Hepatocyte (in vitro differentiated cells): ENCODE data around the gene HSPB9. TPM values are rescaled to one million over a fixed set of nuclear protein-coding genes. Genes with fewer than 3 reads are reported as not detected.
A peak's percentile ranks its signal among the peaks of the same experiment; 100 is the strongest.

Experiments
- DNase-seq: peaks from one replicate; pipeline ENCODE4 v3.0.0-alpha.2; 2016; ENCODE audit warnings: low spot score
- H2AFZ ChIP-seq: fragments of 200-600 bp; sonication (generic); 2 replicates; pipeline ENCODE4 v1.6.0; 2016; ENCODE audit warnings: antibody characterized with exemption, mild to moderate bottlenecking
- H3K27ac ChIP-seq: fragments of 200-600 bp; sonication (generic); 2 replicates; pipeline ENCODE4 v1.5.1; 2016; ENCODE audit warnings: mild to moderate bottlenecking
- H3K27me3 ChIP-seq: fragments of 200-600 bp; sonication (generic); 2 replicates; pipeline ENCODE4 v1.6.1; 2016
- H3K36me3 ChIP-seq: fragments of 200-600 bp; sonication (generic); replicated peaks from 2 replicates; pipeline ENCODE4 v1.5.1; 2016; ENCODE audit warnings: low read depth; ENCODE audit not compliant: insufficient read depth
- H3K4me1 ChIP-seq: fragments of 200-600 bp; sonication (generic); 2 replicates; pipeline ENCODE4 v1.5.1; 2016; ENCODE audit warnings: mild to moderate bottlenecking, moderate library complexity; ENCODE audit not compliant: insufficient read depth
- H3K4me2 ChIP-seq: fragments of 200-600 bp; sonication (generic); 2 replicates; pipeline ENCODE4 v1.6.0; 2016
- H3K4me3 ChIP-seq: fragments of 200-600 bp; sonication (generic); 2 replicates; pipeline ENCODE4 v1.5.1; 2016; ENCODE audit warnings: mild to moderate bottlenecking
- H3K79me2 ChIP-seq: fragments of 200-600 bp; sonication (generic); 2 replicates; pipeline ENCODE4 v1.6.0; 2017; ENCODE audit warnings: mild to moderate bottlenecking
- H3K9me2 ChIP-seq: fragments of 200-600 bp; sonication (generic); replicated peaks from 2 replicates; pipeline ENCODE4 v1.6.0; 2017; ENCODE audit warnings: mild to moderate bottlenecking; ENCODE audit not compliant: insufficient read depth
- H3K9me3 ChIP-seq: fragments of 200-600 bp; sonication (generic); 2 replicates; pipeline ENCODE4 v1.5.1; 2016; ENCODE audit warnings: low read depth, mild to moderate bottlenecking
- H4K20me1 ChIP-seq: fragments of 200-600 bp; sonication (generic); 2 replicates; pipeline ENCODE4 v1.6.0; 2016; ENCODE audit warnings: mild to moderate bottlenecking; ENCODE audit not compliant: insufficient read depth, poor library complexity, severe bottlenecking
- EZH2 ChIP-seq: fragments of 200-600 bp; sonication (generic); IDR thresholded peaks from 2 replicates; pipeline ENCODE4 v1.6.1; 2016; ENCODE audit warnings: antibody characterized with exemption, mild to moderate bottlenecking, borderline replicate concordance
- EZH2phosphoT487 ChIP-seq: fragments of 200-600 bp; sonication (generic); IDR thresholded peaks from one replicate; pipeline ENCODE4 v1.6.1; 2018; ENCODE audit warnings: antibody characterized with exemption, mild to moderate bottlenecking, low read depth, moderate library complexity; ENCODE audit not compliant: unreplicated experiment, severe bottlenecking
- WGBS: methylation state at CpG from one replicate; pipeline ENCODE4 v1.1.6; 2016; ENCODE audit warnings: low lambda C conversion rate; ENCODE audit errors: missing lambda C conversion rate; 5-methylcytosine and 5-hydroxymethylcytosine counted together
- polyA plus RNA-seq: library from polyadenylated mRNA; unstranded; fragments of >200 nt; fragmentation: Nextera tagmentation; extraction: Ambion mirVana; gene quantifications from 2 replicates; pipeline ENCODE4 v1.2.1, GENCODE V29; 2016
- total RNA-seq: library from RNA; depleted of rRNA; stranded (reverse); fragments of >200 nt; gene quantifications from 2 replicates; pipeline ENCODE4 v1.2.3, GENCODE V29; 2014
- TF ChIP-seq, protein P1 (sequence below): fragments of 200-600 bp; sonication (generic); IDR thresholded peaks from 2 replicates; pipeline ENCODE4 v1.5.1; 2016; ENCODE audit warnings: antibody characterized with exemption, mild to moderate bottlenecking; ENCODE audit not compliant: poor library complexity

HSPB9 gene
- total and polyA plus RNA-seq, 2 experiments from 2014 or later, result 0.34 TPM; not detected in 1

DNA sequence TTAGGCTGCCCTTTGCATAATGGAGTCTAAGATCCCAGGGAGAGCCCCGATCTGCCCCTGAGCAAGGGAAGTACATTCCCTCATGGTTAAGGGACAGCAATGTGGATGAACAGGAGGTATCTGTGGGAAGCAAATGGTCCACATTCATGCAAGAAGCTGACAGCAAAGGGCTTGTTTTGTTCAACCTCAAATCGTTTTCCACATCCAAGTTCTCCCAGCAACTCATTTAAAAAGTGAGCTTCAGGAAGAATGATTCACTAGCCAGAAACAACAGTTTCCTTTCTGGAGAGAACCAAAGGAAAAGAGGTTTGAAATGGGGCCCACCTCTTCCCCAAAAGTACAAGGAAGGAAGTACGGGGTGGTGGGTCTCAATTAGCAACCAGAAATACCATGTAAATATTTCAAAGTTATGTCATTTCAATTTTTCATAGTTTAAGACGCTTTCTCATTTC, 9.4 kb downstream of the HSPB9 start:
- Histone ChIP-seq H3K27ac (no peak overlapping the region), H3K4me2 (no peak overlapping the region), H2AFZ (no peak overlapping the region), H3K27me3 (no peaks in the 10 kb centered on the region), H3K9me2 (no peaks in the 10 kb centered on the region), H3K9me3 (no peaks in the 10 kb centered on the region), H3K4me3 (no peak overlapping the region), H3K36me3 (no peaks in the 10 kb centered on the region), H3K79me2 (peaks cover 64% of the 10 kb centered on the region), H3K4me1 (peaks cover 29% of the 10 kb centered on the region), H4K20me1 (peaks cover 32% of the 10 kb centered on the region)
- DNase-seq, result no peak
- 82% methylated on average over 4 of the region's 4 CpGs for WGBS
- TF ChIP-seq EZH2phosphoT487 (no peak), EZH2 (no peak)
- TF ChIP-seq, protein P1, sequence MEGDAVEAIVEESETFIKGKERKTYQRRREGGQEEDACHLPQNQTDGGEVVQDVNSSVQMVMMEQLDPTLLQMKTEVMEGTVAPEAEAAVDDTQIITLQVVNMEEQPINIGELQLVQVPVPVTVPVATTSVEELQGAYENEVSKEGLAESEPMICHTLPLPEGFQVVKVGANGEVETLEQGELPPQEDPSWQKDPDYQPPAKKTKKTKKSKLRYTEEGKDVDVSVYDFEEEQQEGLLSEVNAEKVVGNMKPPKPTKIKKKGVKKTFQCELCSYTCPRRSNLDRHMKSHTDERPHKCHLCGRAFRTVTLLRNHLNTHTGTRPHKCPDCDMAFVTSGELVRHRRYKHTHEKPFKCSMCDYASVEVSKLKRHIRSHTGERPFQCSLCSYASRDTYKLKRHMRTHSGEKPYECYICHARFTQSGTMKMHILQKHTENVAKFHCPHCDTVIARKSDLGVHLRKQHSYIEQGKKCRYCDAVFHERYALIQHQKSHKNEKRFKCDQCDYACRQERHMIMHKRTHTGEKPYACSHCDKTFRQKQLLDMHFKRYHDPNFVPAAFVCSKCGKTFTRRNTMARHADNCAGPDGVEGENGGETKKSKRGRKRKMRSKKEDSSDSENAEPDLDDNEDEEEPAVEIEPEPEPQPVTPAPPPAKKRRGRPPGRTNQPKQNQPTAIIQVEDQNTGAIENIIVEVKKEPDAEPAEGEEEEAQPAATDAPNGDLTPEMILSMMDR, result no peak

DNA sequence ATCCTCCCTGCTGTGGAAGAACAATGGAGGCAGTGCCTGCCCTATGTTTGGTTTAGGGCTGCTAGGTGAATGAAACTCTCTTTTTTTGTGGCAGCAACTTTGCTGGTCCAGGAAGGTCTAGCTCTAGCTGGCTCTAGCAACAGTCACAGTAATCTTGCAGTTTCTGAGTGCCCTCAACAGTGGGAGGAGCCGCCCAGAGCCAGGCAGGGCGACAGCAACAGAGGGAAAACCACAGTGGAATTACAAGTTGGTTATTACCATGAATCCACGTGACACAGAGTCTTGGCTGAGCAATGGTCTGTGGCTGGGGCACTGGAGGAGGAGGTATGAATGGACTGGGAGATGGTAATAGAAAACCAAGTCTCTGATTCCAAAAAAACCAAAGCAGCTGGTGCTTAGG, 10.3 kb downstream of the HSPB9 start:
- H4K20me1 ChIP-seq, result peaks cover 36% of the 10 kb centered on the region
- no peaks in the 10 kb centered on the region for H3K9me2 ChIP-seq
- H3K27me3 ChIP-seq, result no peaks in the 10 kb centered on the region
- TF ChIP-seq, protein P1, result no peak
- TF ChIP-seq EZH2 (no peak), EZH2phosphoT487 (no peak)
- peaks cover 73% of the 10 kb centered on the region for H3K79me2 ChIP-seq
- no peak overlapping the region for H3K4me2 ChIP-seq
- no peak for DNase-seq
- H2AFZ ChIP-seq, result no peak overlapping the region
- H3K36me3 ChIP-seq, result no peaks in the 10 kb centered on the region
- H3K4me1 ChIP-seq, result peaks cover 29% of the 10 kb centered on the region
- no peak overlapping the region for H3K27ac ChIP-seq
- H3K9me3 ChIP-seq, result no peaks in the 10 kb centered on the region
- WGBS, result 79% methylated on average over 3 of the region's 3 CpGs
- H3K4me3 ChIP-seq, result no peak overlapping the region

DNA sequence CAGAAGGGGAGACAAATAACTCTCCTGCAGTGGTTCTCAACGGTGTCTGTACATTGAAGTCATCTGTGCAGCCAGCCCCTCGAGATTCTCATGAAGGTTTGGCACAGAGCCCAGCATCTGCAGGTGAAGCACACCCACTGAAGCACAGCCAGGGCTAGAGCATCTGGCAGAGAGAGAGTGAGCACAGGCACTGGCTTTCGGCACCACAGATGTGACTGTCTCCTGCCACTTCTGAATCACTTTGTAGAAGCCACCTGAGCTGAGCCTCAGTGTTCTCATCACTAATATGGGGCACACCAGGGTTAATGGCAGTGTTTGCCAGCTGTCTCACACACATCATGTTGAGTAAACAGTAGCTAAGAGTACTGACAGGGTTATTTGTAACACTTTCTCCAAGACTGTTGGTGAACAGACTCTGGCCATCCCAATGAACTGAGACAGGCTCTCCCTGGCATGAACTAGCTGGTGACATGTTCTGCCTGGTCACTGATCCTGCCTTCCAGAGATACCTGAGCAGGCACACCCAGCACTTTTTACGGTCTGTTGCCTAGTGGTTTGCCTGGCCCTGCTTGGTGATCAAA, 10.9 kb downstream of the HSPB9 start:
- no peaks in the 10 kb centered on the region for H3K36me3 ChIP-seq
- no peak for TF ChIP-seq EZH2phosphoT487
- no peak for TF ChIP-seq EZH2
- TF ChIP-seq, protein P1, result no peak
- no peaks in the 10 kb centered on the region for H3K9me2 ChIP-seq
- no peak overlapping the region for H3K4me3 ChIP-seq
- H3K4me1 ChIP-seq, result peaks cover 29% of the 10 kb centered on the region
- H3K27ac ChIP-seq, result peak overlapping the region; percentile 42
- H4K20me1 ChIP-seq, result peaks cover 42% of the 10 kb centered on the region
- peaks cover 79% of the 10 kb centered on the region for H3K79me2 ChIP-seq
- WGBS, result 65% methylated on average over 4 of the region's 4 CpGs
- H3K4me2 ChIP-seq, result no peak overlapping the region
- no peaks in the 10 kb centered on the region for H3K9me3 ChIP-seq
- no peak for DNase-seq
- H2AFZ ChIP-seq, result no peak overlapping the region
- no peaks in the 10 kb centered on the region for H3K27me3 ChIP-seq
